Measurements from ENCODE around the gene FAM89A.

Gene FAM89A

GRCh38 chr1:231040019-231040799, at the start of gene FAM89A:
Gene FAM89A, minus strand, starts transcription at chr1:231040254. Its CDS starts 43 bp downstream, at chr1:231040211.
- DNase-seq = no peak

- no peak for DNase-seq
Measured at GRCh38 chr1:231084353-231084752, 44.3 kb upstream of the FAM89A start.

- no peak for DNase-seq
Measured at GRCh38 chr1:231079163-231079562, 39.1 kb upstream of the FAM89A start.

GRCh38 chr1:231078250-231078649, 38.2 kb upstream of the FAM89A start:
- DNase-seq = no peak

GRCh38 chr1:231076802-231077201, 36.7 kb upstream of the FAM89A start:
- no peak for DNase-seq

- DNase-seq = no peak
Measured at GRCh38 chr1:231075497-231075896, 35.4 kb upstream of the FAM89A start.

GRCh38 chr1:231075020-231075419, 35.0 kb upstream of the FAM89A start:
- no peak for DNase-seq

GRCh38 chr1:231074046-231074445, 34.0 kb upstream of the FAM89A start:
- DNase-seq = no peak

GRCh38 chr1:231073331-231073730, 33.3 kb upstream of the FAM89A start:
- no peak for DNase-seq

- no peak for DNase-seq
Measured at GRCh38 chr1:231072502-231073094, 32.5 kb upstream of the FAM89A start.

GRCh38 chr1:231072041-231072440, 32.0 kb upstream of the FAM89A start:
- no peak for DNase-seq

- DNase-seq = peak; percentile 4
Measured at GRCh38 chr1:231070758-231071444, 30.8 kb upstream of the FAM89A start.

- no peak for DNase-seq
Measured at GRCh38 chr1:231069333-231069732, 29.3 kb upstream of the FAM89A start.

GRCh38 chr1:231068762-231069161, 28.7 kb upstream of the FAM89A start:
- no peak for DNase-seq

- no peak for DNase-seq
Measured at GRCh38 chr1:231065510-231066241, 25.6 kb upstream of the FAM89A start.

GRCh38 chr1:231064418-231064817, 24.4 kb upstream of the FAM89A start:
- DNase-seq = no peak

- DNase-seq = no peak
Measured at GRCh38 chr1:231063331-231063730, 23.3 kb upstream of the FAM89A start.

- peak; percentile 6 for DNase-seq
Measured at GRCh38 chr1:231062500-231063270, 22.6 kb upstream of the FAM89A start.

GRCh38 chr1:231059566-231060193, 19.6 kb upstream of the FAM89A start:
- no peak for DNase-seq

GRCh38 chr1:231058416-231059109, 18.5 kb upstream of the FAM89A start:
- no peak for DNase-seq

GRCh38 chr1:231057410-231057809, 17.4 kb upstream of the FAM89A start:
- no peak for DNase-seq
